ENCODE results near the gene ARID1A. TPM values are rescaled to one million over a fixed set of nuclear protein-coding genes. Genes with fewer than 3 reads are reported as not detected.

ARID1A gene
- total and polyA plus RNA-seq, 4 donors = 12.2 to 31.9 (median 20.2) TPM

DNA sequence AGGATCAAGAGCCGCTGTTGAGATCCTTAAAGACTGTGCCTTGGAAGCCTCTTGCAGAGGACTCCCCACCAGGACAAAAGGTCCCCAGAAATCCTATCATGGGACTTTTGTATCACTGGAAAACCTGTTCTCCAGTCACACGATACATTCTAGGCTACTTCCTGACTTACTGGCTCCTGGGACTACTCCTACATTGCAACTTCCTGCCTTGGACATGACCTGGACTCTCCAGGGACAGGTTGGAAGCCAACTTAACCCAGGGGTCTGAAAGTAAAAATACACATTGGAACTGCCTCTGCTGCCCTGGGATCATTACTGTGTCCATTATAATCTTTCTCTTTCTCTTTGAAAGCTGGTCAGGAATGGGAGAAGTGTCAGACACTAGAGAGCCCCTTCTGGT lies 101.8 kb downstream of the ARID1A start:
- 90% methylated on average over 2 of the region's 2 CpGs for WGBS
- H3K36me3 ChIP-seq (ENCODE audit: control insufficient read depth in 4 of 4, insufficient read depth in 3 of 4, low read depth in 1 of 4, low read length in 3 of 4) = peaks cover 0 to 9% (median 6%) of the 10 kb centered on the region in 4 donors

More for the DNA sequence above, 101.8 kb downstream of the ARID1A start:
- peaks cover 18 to 63% (median 47%) of the 10 kb centered on the region in 4 donors for H3K4me1 ChIP-seq (ENCODE audit: control insufficient read depth in 4 of 4, insufficient read depth in 4 of 4, low read length in 3 of 4)
- peak overlapping the region in 1 of 2 donors; percentile 52 for H3K27ac ChIP-seq (ENCODE audit: low read depth in 1 of 2, low read length in 2 of 2)
- no peaks in the 10 kb centered on the region for H3K27me3 ChIP-seq (ENCODE audit: control insufficient read depth in 4 of 4, insufficient read depth in 4 of 4, low read length in 3 of 4)
- H3K4me3 ChIP-seq (ENCODE audit: low read depth in 1 of 3, low read length in 3 of 3) = no peak overlapping the region
- no peak for DNase-seq (ENCODE audit: low spot score)
- H3K9ac ChIP-seq (ENCODE audit: low read depth in 1 of 2, low read length in 2 of 2) = no peak overlapping the region
- no peaks in the 10 kb centered on the region for H3K9me3 ChIP-seq (ENCODE audit: control insufficient read depth in 4 of 4, low read length in 3 of 4)
- TF ChIP-seq EGR1 (IDR thresholded peaks at IDR 0.05; ENCODE audit: low read depth in 2 of 2) (no peak), SP1 (IDR thresholded peaks at IDR 0.05) (no peak), HNF4A (conservative IDR thresholded peaks at IDR 0.05) (no peak), JUND (IDR thresholded peaks at IDR 0.05) (no peak), CTCF (IDR thresholded peaks at IDR 0.05; ENCODE audit: low read depth, low read length, missing input control) (no peak), NR2F2 (IDR thresholded peaks at IDR 0.05) (no peak), RXRA (IDR thresholded peaks at IDR 0.05) (no peak), HNF4G (IDR thresholded peaks at IDR 0.05) (no peak), RAD21 (IDR thresholded peaks at IDR 0.05) (no peak), ATF3 (IDR thresholded peaks at IDR 0.05) (no peak), YY1 (IDR thresholded peaks at IDR 0.05) (no peak), MAX (IDR thresholded peaks at IDR 0.05) (no peak), FOXA2 (IDR thresholded peaks at IDR 0.05) (no peak), FOXA1 (IDR thresholded peaks at IDR 0.05) (no peak), GABPA (IDR thresholded peaks at IDR 0.05 in 1 of 2, conservative IDR thresholded peaks at IDR 0.05 in 1 of 2) (no peak), TAF1 (conservative IDR thresholded peaks at IDR 0.05) (no peak)
- TF ChIP-seq, protein P1, sequence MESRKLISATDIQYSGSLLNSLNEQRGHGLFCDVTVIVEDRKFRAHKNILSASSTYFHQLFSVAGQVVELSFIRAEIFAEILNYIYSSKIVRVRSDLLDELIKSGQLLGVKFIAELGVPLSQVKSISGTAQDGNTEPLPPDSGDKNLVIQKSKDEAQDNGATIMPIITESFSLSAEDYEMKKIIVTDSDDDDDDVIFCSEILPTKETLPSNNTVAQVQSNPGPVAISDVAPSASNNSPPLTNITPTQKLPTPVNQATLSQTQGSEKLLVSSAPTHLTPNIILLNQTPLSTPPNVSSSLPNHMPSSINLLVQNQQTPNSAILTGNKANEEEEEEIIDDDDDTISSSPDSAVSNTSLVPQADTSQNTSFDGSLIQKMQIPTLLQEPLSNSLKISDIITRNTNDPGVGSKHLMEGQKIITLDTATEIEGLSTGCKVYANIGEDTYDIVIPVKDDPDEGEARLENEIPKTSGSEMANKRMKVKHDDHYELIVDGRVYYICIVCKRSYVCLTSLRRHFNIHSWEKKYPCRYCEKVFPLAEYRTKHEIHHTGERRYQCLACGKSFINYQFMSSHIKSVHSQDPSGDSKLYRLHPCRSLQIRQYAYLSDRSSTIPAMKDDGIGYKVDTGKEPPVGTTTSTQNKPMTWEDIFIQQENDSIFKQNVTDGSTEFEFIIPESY (IDR thresholded peaks at IDR 0.05) = no peak
- TF ChIP-seq, protein P2, sequence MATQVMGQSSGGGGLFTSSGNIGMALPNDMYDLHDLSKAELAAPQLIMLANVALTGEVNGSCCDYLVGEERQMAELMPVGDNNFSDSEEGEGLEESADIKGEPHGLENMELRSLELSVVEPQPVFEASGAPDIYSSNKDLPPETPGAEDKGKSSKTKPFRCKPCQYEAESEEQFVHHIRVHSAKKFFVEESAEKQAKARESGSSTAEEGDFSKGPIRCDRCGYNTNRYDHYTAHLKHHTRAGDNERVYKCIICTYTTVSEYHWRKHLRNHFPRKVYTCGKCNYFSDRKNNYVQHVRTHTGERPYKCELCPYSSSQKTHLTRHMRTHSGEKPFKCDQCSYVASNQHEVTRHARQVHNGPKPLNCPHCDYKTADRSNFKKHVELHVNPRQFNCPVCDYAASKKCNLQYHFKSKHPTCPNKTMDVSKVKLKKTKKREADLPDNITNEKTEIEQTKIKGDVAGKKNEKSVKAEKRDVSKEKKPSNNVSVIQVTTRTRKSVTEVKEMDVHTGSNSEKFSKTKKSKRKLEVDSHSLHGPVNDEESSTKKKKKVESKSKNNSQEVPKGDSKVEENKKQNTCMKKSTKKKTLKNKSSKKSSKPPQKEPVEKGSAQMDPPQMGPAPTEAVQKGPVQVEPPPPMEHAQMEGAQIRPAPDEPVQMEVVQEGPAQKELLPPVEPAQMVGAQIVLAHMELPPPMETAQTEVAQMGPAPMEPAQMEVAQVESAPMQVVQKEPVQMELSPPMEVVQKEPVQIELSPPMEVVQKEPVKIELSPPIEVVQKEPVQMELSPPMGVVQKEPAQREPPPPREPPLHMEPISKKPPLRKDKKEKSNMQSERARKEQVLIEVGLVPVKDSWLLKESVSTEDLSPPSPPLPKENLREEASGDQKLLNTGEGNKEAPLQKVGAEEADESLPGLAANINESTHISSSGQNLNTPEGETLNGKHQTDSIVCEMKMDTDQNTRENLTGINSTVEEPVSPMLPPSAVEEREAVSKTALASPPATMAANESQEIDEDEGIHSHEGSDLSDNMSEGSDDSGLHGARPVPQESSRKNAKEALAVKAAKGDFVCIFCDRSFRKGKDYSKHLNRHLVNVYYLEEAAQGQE (IDR thresholded peaks at IDR 0.05) = no peak
